T-helper 1 cell treated with Interleukin-12 subunit alpha and Interleukin-12 subunit beta and Interleukin-4 antibody, amounts not matched to agents 30 ng/mL and 1 ng/mL, for 36 hours (primary cell): Measurements from ENCODE around the gene OR2V1. TPM values are rescaled to one million over a fixed set of nuclear protein-coding genes. Genes with fewer than 3 reads are reported as not detected.
"Not testable (repeated sequence)": the region's sequence is repeated elsewhere in the genome, so short reads cannot be mapped to it uniquely, and the experiment has no call there.

Source experiments
- intact Hi-C: fragments of 100-400 bp; cut with micrococcal nuclease; formaldehyde crosslinking; loops from one replicate; pipeline ENCODE4 v1.15.1; 2024
- total RNA-seq: library from RNA; stranded (reverse); gene quantifications from 2 replicates; pipeline ENCODE4 v1.2.3, GENCODE V29; 2022

Gene OR2V1
- not detected in 2 replicates for total RNA-seq

GRCh38 chr5:181130832-181131496 is at the start of gene OR2V1:
Gene OR2V1, minus strand, starts transcription at chr5:181131169. Its CDS starts 5,865 bp downstream, at chr5:181125304.
- intact Hi-C loops = no loop called here

DNA sequence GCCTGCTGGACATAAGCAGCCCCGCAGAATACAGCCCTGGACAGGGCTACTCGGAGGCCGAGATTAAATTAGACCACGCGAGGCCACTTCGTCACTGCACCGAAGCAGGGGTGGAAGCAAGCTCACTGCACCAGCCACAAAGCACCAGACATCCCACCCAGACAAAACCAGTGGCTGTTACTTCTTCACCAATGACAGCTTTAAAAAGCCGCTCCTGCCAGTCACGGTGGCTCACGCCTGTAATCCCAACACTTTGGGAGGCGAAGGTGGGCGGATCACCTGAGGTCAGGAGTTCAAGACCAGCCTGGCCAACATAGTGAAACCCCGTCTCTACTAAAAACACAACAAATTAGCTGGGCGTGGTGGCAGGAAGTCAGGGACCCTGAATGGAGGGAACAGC is 46.6 kb upstream of the OR2V1 start:
- intact Hi-C loops = not testable (repeated sequence)

DNA sequence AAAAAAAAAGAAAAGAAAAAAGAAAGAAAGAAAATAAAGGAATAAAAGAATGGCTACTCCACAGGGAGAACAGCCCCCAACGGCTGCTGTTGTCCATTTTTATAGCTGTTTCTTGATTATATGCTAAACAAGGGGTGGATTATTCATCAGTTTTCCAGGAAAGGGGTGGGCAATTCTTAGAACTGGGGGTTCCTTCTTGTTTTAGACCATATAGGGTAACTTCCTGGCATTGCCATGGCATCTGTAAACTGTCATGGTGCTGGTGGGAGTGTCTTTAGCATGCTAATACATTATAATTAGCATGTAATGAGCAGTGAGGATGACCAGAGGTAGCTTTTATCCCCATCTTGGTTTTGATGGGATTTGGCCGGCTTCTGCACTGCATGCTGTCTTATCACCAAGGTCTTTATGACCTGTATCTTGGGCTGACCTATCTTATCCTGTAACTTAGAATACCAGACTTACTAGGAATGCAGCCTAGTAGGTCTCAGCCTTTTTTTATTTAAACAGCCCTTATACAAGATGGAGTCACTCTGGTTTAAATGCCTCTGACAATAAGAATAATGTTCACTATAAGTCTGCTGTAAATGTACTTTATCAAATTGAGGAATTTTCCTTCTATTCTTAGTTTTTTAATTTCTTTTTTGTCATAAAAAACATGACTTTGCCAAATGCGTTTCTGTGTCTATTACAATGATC is 45.4 kb upstream of the OR2V1 start:
- intact Hi-C loops = no loop called here

- intact Hi-C loops = loop anchor here (1.0 to 5.0 kb wide), 8 partner anchors 8 to 311 kb away; partner anchors contain the start of gene ZFP62
Measured at GRCh38 chr5:181173420-181174342, 42.7 kb upstream of the OR2V1 start.

- intact Hi-C loops = loop anchor here (1.0 to 5.0 kb wide), 8 partner anchors 8 to 311 kb away; partner anchors contain the start of gene ZFP62
Measured at GRCh38 chr5:181173027-181173419, 42.1 kb upstream of the OR2V1 start.

- intact Hi-C loops = loop anchor here (2.0 to 5.0 kb wide), 4 partner anchors 17 to 309 kb away; partner anchors contain the start of gene ZFP62
Measured at GRCh38 chr5:181171782-181172181, 40.8 kb upstream of the OR2V1 start.

GRCh38 chr5:181170996-181171395 is 40.0 kb upstream of the OR2V1 start:
- intact Hi-C loops = loop anchor here (2.0 to 5.0 kb wide), 3 partner anchors 69 to 309 kb away; partner anchors contain the start of gene ZFP62

DNA sequence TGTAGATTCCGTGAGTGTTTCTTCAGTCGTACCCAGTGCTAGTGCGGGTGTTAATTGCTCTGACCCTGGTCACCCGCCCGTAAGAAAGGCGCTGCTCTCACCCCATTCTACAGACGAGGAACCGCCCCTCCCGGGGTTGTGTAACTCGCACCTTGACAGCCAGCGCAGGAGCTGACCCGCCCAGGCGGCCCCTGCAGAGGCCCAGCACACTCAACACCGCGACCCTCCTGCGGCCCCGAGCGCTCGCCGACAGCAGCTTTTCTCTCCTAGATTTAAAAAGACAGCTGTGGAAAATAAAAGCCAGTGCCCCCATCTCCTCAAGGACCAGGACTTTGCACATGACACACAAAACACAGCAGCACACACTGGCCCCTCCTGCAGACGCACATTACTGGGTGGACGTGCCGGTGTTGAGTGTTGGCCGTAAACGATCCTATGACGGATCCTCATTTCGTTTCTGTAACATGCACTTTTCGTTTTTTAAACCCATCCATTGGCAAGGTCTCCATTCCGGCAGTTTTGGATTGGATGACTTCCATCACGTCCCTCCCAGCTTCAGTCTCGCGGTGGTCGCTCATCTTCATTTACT is 39.4 kb upstream of the OR2V1 start:
- intact Hi-C loops = loop anchor here (2.0 to 5.0 kb wide), 3 partner anchors 68 to 308 kb away; partner anchors contain the start of gene ZFP62

GRCh38 chr5:181169459-181170236 is 38.7 kb upstream of the OR2V1 start:
- intact Hi-C loops = loop anchor here (2.0 to 5.0 kb wide), 3 partner anchors 67 to 307 kb away; partner anchors contain the start of gene ZFP62

DNA sequence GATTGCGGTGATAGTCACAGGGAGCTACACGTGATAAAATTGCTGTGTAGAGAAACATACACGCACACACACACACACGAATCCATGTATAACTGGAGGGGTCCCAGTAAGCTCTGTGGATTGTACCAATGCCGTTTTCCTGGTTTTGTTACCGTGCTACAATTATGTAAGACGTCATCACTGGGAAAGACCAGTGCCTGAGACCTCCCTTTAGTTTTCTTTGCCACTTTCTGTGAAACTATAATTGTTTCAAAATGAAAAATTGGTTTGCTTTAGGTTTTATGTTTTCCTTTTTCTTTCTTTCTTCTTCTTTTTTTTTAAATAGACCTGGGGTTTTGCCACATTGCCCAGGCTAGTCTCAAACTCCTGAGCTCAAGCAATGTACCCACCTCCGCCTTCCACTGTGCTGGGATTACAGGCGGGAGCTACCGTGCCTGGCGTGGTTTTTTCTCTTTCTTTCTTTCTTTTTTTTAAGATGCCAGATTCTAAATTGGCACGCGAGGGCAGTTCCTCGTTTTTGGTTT is 37.7 kb upstream of the OR2V1 start:
- intact Hi-C loops = no loop called here

DNA sequence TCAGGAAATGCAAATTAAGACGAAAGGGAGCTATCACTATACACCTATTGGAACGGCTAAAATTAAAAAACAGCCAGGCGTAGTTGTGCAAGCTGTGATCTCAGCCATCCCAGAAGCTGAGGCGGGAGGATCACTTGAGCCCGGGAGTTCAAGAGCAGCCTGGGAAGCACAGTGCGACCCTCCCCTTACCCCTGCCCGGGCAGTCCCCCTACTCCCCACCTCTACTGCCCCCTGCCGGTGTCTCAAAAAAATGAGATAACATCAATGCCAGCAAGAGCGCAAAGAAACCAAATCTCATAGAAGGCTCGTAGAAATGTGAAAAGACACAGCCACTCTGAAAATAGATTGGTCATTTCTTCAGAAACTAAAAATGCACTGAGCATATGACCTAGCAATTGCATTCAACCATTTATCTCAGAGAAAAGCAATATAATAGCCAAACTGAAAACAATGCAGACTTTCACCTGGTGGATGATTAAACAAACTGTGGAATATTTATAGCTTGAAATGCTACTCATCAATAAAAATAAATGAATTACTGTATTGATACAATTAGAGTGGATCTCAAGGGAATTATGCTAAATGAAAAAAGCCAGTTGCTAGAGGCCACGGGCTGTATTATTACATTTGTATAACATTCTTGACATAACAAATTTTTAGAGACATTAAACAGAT is 37.0 kb upstream of the OR2V1 start:
- intact Hi-C loops = no loop called here

- intact Hi-C loops = no loop called here
Measured at GRCh38 chr5:181166812-181167733, 36.1 kb upstream of the OR2V1 start.

GRCh38 chr5:181164076-181164952 is 33.3 kb upstream of the OR2V1 start:
- intact Hi-C loops = no loop called here

- intact Hi-C loops = no loop called here
Measured at GRCh38 chr5:181163487-181164075, 32.6 kb upstream of the OR2V1 start.

- intact Hi-C loops = loop anchor here (1.0 to 2.0 kb wide), 2 partner anchors 12 to 353 kb away; no protein-coding TSS in a partner anchor
Measured at GRCh38 chr5:181161534-181162175, 30.7 kb upstream of the OR2V1 start.
